Osteoblast (primary cell): ENCODE results near the gene ACTL6B. TPM values are rescaled to one million over a fixed set of nuclear protein-coding genes. Genes with fewer than 3 reads are reported as not detected.

Source experiments
- DNase-seq: peaks from one replicate; pipeline ENCODE4 v3.0.0; 2011; ENCODE audit warnings: low spot score, mixed read lengths; ENCODE audit not compliant: insufficient read length; ENCODE audit errors: missing footprints
- H2AFZ ChIP-seq: 2 replicates; pipeline ENCODE4 v1.6.0; 2011; ENCODE audit warnings: mild to moderate bottlenecking, low read length
- H3K27ac ChIP-seq: 2 replicates; pipeline ENCODE4 v1.5.1; 2011; ENCODE audit warnings: mild to moderate bottlenecking, low read depth, low read length, moderate library complexity
- H3K27me3 ChIP-seq: 2 replicates; pipeline ENCODE4 v1.6.0; 2012; ENCODE audit warnings: mild to moderate bottlenecking, control low read depth, inconsistent platforms, low read length, moderate library complexity; ENCODE audit not compliant: insufficient read depth
- H3K36me3 ChIP-seq: 2 replicates; pipeline ENCODE4 v1.5.1; 2011; ENCODE audit warnings: mild to moderate bottlenecking, low read length, control low read depth, moderate library complexity; ENCODE audit not compliant: insufficient read depth
- H3K4me1 ChIP-seq: 2 replicates; pipeline ENCODE4 v1.5.1; 2011; ENCODE audit warnings: mild to moderate bottlenecking, low read length, control low read depth, moderate library complexity; ENCODE audit not compliant: insufficient read depth
- H3K4me2 ChIP-seq: 2 replicates; pipeline ENCODE4 v1.6.0; 2011; ENCODE audit warnings: mild to moderate bottlenecking, low read length; ENCODE audit not compliant: insufficient read depth
- H3K4me3 ChIP-seq: fragments of 200-600 bp; sonication (generic); 3 replicates; pipeline ENCODE4 v1.5.1; 2012; ENCODE audit warnings: mild to moderate bottlenecking, low read length, inconsistent platforms; ENCODE audit not compliant: insufficient read depth
- H3K79me2 ChIP-seq: 2 replicates; pipeline ENCODE4 v1.6.0; 2012; ENCODE audit warnings: mild to moderate bottlenecking, low read length, control low read depth, inconsistent platforms; ENCODE audit not compliant: insufficient read depth
- H3K9me3 ChIP-seq: 2 replicates; pipeline ENCODE4 v1.5.1; 2011; ENCODE audit warnings: low read depth, low read length, control low read depth
- H4K20me1 ChIP-seq: 2 replicates; pipeline ENCODE4 v1.6.0; 2012; ENCODE audit warnings: mild to moderate bottlenecking, low read length, control low read depth; ENCODE audit not compliant: insufficient read depth
- total RNA-seq: library from RNA; depleted of rRNA; stranded (reverse); fragments of >200 nt; gene quantifications from 2 replicates; pipeline ENCODE4 v1.2.3, GENCODE V29; 2012
- TF ChIP-seq, protein P1 (sequence below): IDR thresholded peaks from 2 replicates; pipeline ENCODE4 v1.5.1; 2011; ENCODE audit warnings: mild to moderate bottlenecking, low read depth, low read length, moderate library complexity; ENCODE audit errors: extremely low read depth

ACTL6B gene
- total RNA-seq, 1 donor = not detected

DNA sequence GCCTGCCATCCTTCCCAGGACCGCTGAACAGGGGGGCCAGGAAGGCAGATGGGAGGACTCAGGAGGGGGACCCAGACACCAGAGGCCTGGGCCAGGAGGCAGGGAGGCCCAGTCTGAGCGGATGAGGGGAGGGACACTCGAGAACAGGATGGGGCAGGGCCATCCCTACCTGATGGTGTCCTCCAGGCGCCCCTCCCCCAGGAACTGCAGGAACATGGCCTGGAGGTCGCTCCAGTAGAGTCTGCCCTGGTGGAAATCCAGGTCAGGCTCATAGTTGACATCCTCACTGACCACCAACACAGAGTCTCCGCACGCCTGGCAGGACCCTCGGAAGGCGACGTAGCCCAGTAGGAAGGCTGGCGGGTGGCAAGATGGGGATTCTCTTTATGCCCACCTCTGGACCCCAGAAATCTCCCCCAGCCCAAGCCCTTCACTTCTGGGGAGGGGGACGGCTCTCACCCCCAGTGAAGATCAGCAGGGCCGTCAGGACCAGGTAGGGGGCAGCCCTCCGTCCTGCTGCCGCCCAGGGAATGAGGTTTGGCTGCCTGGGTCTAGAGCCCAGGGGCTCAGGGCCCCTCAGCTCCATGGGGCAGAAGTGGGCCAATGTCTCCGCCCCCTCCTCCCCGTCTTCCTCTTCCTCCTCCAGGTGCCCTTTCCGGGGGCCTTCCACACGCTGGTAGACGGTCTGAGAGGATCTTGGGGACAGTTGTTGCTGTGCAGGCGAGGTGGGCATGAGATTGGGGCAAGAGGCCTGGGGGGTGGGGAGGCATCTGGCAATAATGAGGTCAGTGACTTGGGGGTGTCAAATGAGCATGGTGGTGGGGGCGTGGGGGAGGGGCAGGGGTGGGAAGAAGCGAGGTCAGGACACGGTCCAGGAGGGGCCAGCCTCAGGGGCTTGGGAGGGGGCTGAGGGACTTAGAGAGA, 15.5 kb downstream of the ACTL6B start:
- Histone ChIP-seq H3K9me3 (no peaks in the 10 kb centered on the region), H3K4me3 (no peak overlapping the region), H3K27ac (no peak overlapping the region), H3K27me3 (peaks cover 4% of the 10 kb centered on the region), H3K4me1 (no peaks in the 10 kb centered on the region), H2AFZ (no peak overlapping the region), H4K20me1 (no peaks in the 10 kb centered on the region), H3K36me3 (no peaks in the 10 kb centered on the region), H3K79me2 (no peaks in the 10 kb centered on the region), H3K4me2 (no peak overlapping the region)
- TF ChIP-seq, protein P1, sequence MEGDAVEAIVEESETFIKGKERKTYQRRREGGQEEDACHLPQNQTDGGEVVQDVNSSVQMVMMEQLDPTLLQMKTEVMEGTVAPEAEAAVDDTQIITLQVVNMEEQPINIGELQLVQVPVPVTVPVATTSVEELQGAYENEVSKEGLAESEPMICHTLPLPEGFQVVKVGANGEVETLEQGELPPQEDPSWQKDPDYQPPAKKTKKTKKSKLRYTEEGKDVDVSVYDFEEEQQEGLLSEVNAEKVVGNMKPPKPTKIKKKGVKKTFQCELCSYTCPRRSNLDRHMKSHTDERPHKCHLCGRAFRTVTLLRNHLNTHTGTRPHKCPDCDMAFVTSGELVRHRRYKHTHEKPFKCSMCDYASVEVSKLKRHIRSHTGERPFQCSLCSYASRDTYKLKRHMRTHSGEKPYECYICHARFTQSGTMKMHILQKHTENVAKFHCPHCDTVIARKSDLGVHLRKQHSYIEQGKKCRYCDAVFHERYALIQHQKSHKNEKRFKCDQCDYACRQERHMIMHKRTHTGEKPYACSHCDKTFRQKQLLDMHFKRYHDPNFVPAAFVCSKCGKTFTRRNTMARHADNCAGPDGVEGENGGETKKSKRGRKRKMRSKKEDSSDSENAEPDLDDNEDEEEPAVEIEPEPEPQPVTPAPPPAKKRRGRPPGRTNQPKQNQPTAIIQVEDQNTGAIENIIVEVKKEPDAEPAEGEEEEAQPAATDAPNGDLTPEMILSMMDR = no peak
- peak; percentile 70 for DNase-seq

DNA sequence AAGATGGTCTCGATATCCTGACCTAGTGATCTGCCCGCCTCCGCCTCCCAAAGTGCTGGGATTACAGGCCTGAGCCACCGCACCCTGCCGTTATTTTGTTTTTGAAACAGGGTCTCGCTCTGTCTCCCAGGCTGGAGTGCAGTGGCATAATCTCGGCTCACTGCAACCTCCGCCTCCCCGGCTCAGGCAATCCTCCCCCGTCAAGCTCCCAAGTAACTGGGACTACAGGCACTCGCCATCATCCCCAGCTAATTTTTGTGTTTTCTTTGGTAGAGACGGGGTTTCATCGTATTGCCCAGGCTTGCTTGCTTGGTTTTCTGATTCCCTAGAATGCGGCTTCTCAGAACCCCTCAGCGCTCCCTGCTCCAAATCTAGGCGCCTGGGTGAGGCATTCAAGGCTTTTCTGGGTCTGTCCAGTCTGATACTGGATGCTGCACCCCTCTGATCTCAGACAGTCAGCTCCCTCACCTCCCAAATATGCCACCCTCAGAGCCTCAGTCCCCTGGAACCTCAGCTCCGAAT, 16.2 kb downstream of the ACTL6B start:
- no peak overlapping the region for H3K4me3 ChIP-seq
- H3K27ac ChIP-seq = no peak overlapping the region
- no peak overlapping the region for H2AFZ ChIP-seq
- H3K79me2 ChIP-seq = no peaks in the 10 kb centered on the region
- H3K4me2 ChIP-seq = no peak overlapping the region
- no peaks in the 10 kb centered on the region for H3K36me3 ChIP-seq
- DNase-seq = peak; percentile 58
- no peaks in the 10 kb centered on the region for H4K20me1 ChIP-seq
- TF ChIP-seq, protein P1 = no peak
- peaks cover 3% of the 10 kb centered on the region for H3K27me3 ChIP-seq
- no peaks in the 10 kb centered on the region for H3K4me1 ChIP-seq
- H3K9me3 ChIP-seq = no peaks in the 10 kb centered on the region

DNA sequence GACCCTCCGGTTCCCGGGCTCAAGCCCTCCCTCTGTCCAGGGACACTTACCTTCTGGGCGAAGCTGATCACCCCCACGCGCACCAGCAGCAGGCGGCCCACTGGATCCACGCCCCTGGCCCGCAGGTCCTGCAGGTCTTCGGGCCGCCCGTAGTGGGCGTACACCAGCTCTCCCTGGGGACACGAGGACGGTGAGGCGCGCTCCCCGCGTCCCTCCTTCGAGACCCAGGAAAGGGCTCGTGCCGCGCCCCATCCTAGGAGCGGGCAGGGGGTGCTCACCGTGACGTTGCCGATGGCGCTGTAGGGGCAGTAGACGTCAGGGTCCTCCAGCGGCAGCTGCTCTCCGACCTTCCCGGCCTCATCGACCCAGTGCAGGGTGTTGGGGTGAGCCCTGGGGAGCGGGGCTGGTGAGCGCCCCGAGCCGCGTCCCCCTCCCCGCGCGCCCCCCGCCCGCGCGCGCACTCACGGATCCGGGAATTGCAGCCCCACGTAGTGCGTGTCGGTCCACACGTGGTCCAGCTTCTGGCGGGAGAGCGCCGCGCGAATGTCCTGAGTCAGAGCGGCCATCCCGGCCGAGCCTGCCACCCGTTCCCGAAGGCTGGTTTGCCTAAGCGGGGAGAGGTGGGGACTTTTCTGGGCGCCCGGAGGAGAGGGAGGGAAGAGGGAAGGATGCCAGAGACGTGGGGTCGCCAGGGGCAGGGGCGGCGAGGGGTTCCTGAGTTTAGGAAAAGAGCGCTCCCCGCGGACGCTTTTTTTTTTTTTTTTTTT, 23.1 kb downstream of the ACTL6B start:
- Histone ChIP-seq H3K4me3 (peak overlapping the region; percentile 64), H3K9me3 (no peaks in the 10 kb centered on the region), H3K27ac (no peak overlapping the region), H3K36me3 (no peaks in the 10 kb centered on the region), H3K79me2 (no peaks in the 10 kb centered on the region), H3K27me3 (peaks cover 26% of the 10 kb centered on the region), H3K4me1 (peaks cover 3% of the 10 kb centered on the region), H2AFZ (peak overlapping the region; percentile 51), H4K20me1 (no peaks in the 10 kb centered on the region), H3K4me2 (peak overlapping the region; percentile 65)
- DNase-seq = peak; percentile 94
- TF ChIP-seq, protein P1 = no peak
